Ectodermal cell (in vitro differentiated cells): ENCODE data around the gene MAN2A1.
"Not testable (repeated sequence)": the region's sequence is repeated elsewhere in the genome, so short reads cannot be mapped to it uniquely, and the experiment has no call there.

Source experiments
- H3K27ac ChIP-seq: 2 replicates; pipeline ENCODE4 v1.7.0; 2013; ENCODE audit warnings: mild to moderate bottlenecking, low read depth, low read length; ENCODE audit not compliant: insufficient read depth, poor library complexity, severe bottlenecking
- H3K27me3 ChIP-seq: 2 replicates; pipeline ENCODE4 v1.7.0; 2013; ENCODE audit warnings: mild to moderate bottlenecking, low read length; ENCODE audit not compliant: insufficient read depth, control insufficient read depth, poor library complexity, severe bottlenecking
- H3K36me3 ChIP-seq: one replicate; pipeline ENCODE4 v1.7.0; 2013; ENCODE audit warnings: low read length; ENCODE audit not compliant: control insufficient read depth, insufficient read depth
- H3K4me1 ChIP-seq: one replicate; pipeline ENCODE4 v1.7.0; 2013; ENCODE audit warnings: low read length; ENCODE audit not compliant: control insufficient read depth, insufficient read depth
- H3K4me3 ChIP-seq: 2 replicates; pipeline ENCODE4 v1.7.0; 2013; ENCODE audit warnings: low read depth, low read length, control low read depth; ENCODE audit not compliant: insufficient read depth
- H3K9me3 ChIP-seq: 2 replicates; pipeline ENCODE4 v1.7.0; 2013; ENCODE audit warnings: mild to moderate bottlenecking, low read length, moderate library complexity; ENCODE audit not compliant: control insufficient read depth
- WGBS, 2 experiments: methylation state at CpG; one replicate each; pipeline ENCODE4 v1.1.7; 2013; ENCODE audit warnings: missing lambda C conversion rate in 2 of 2; 5-methylcytosine and 5-hydroxymethylcytosine counted together

Gene MAN2A1

DNA sequence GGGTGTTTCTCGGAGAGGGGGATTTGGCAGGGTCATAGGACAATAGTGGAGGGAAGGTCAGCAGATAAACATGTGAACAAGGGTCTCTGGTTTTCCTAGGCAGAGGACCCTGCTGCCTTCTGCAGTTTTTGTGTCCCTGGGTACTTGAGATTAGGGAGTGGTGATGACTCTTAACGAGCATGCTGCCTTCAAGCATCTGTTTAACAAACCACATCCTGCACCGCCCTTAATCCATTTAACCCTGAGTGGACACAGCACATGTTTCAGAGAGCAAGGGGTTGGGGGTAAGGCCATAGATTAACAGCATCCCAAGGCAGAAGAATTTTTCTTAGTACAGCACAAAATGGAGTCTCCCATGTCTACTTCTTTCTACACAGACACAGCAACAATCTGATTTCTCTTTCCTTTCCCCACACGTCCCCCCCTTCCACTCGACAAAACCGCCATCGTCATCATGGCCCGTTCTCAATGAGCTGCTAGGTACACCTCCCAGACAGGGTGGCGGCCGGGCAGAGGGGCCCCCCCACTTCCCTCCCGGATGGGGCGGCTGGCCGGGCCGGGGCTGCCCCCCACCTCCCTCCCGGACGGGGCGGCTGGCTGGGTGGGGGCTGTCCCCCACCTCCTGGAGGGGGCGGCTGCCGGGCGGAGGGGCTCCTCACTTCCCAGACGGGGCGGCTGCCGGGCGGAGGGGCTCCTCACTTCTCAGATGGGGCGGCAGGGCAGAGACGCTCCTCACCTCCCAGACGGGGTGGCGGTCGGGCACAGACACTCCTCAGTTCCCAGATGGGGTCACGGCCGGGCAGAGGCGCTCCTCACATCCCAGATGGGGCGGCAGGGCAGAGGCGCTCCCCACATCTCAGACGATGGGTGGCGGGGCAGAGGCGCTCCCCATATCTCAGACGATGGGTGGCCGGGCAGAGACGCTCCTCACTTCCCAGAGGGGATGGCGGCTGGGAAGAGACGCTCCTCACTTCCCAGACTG is 142.8 kb downstream of the MAN2A1 start:
- not testable (repeated sequence) for H3K4me3 ChIP-seq, H3K9me3 ChIP-seq, H3K27ac ChIP-seq, H3K27me3 ChIP-seq
- WGBS, 2 experiments: 96% methylated on average over 41 of the region's 42 CpGs
- Histone ChIP-seq H3K4me1 (peaks cover 13% of the 10 kb centered on the region), H3K36me3 (peaks cover 13% of the 10 kb centered on the region)

DNA sequence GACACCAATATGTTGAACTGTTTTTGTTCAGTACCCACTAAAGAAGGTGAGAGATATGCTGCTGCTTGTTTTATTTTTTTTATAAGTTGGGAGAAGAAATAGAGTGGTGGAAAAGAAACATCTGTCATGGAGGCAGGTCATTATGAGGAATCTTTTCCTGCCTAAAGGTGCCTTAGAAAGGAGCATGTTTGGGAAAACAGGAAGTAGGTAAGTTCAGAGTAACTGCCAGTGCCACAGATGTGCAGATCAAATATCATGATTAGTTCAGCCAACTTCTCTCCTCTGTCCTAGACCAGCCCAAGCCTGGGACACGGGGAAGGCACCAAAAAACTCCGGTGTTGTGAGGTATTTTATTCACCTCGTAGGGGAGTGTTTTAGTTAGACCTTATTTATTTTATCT is 144.2 kb downstream of the MAN2A1 start:
- Histone ChIP-seq H3K4me3 (no peak overlapping the region), H3K27ac (no peak overlapping the region), H3K36me3 (peaks cover 13% of the 10 kb centered on the region), H3K4me1 (peaks cover 22% of the 10 kb centered on the region), H3K27me3 (no peaks in the 10 kb centered on the region), H3K9me3 (no peaks in the 10 kb centered on the region)
- 90 to 100% methylated on average over 2 to 3 of the region's 3 CpGs for WGBS, 2 experiments

DNA sequence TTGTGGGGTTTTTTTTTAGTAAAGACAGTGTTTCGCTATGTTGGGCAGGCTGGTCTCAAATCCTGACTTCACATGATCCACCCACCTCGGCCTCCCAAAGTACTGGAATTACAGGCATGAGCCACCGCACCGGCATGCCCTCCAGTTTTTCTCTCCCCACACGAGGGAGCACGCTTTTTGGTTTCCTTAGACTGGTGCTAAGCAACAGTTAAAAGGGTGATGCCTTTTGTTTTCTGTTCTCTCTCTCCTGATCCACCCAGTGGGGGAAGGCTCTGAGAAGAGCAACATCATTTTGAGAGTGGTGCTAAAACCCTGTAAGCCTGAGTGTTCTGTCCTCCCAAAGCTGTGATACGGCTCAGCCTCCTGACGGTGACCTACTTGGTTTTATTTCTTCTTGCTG is 146.6 kb downstream of the MAN2A1 start:
- Histone ChIP-seq H3K27ac (no peak overlapping the region), H3K9me3 (no peaks in the 10 kb centered on the region), H3K4me1 (peaks cover 22% of the 10 kb centered on the region), H3K4me3 (no peak overlapping the region), H3K36me3 (peaks cover 19% of the 10 kb centered on the region), H3K27me3 (no peaks in the 10 kb centered on the region)
- WGBS, 2 experiments: 72 to 75% methylated on average over 7 of the region's 8 CpGs

DNA sequence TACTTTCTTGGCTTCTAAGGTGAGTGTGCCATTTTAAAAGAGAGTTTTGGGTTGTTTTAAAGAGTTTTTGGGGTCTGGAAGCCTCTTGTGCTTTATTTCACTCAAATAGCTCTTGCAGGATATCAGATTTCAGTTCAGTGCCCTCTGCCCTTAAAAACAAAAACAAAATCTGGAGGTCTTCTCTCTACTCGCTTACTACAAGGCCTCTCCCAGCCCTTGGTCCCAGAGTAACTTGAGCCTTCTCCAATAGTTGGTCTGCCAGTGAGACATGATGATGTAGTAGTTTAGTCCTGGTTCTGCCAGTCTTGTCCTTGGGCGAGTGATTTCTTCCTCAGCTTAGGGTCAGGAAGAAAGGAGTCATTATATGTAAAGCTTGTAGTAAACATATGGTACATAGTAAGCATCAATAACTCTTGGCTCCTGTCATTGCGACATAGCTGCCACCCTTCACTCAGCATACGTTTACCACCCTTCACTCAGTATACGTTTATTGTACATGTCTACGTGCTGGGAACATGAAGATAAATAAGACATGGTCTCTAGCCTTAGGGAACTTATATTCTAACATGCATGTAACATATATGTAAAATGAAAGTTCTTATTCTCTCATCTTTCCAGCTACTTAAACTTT is 147.6 kb downstream of the MAN2A1 start:
- WGBS, 2 experiments: 90 to 94% methylated on average over 4 to 6 of the region's 6 CpGs
- H3K27me3 ChIP-seq: no peaks in the 10 kb centered on the region
- H3K4me3 ChIP-seq: no peak overlapping the region
- peaks cover 17% of the 10 kb centered on the region for H3K36me3 ChIP-seq
- no peak overlapping the region for H3K27ac ChIP-seq
- no peaks in the 10 kb centered on the region for H3K9me3 ChIP-seq
- H3K4me1 ChIP-seq: peaks cover 22% of the 10 kb centered on the region

DNA sequence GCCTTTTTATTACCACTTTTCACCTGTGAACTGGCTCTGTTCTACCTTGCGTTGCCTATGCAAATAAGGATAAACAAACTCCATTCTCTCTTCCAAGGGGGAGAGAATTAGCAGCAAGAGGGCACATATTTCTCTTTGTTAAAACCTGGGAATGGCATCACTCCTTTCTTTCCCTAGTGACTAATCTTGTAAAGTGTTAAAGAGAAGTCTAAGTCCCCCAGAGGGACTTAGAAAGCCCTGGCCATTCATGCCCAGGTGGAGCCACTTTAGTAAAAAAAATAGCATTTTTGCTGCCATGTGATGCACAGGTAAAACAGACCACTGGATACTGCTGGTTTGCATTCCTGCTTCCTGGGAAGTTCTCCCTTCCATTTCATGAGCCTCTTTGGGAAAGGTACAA is 148.4 kb downstream of the MAN2A1 start:
- Histone ChIP-seq H3K27ac (no peak overlapping the region), H3K36me3 (peaks cover 17% of the 10 kb centered on the region), H3K4me1 (peaks cover 22% of the 10 kb centered on the region), H3K4me3 (no peak overlapping the region), H3K27me3 (no peaks in the 10 kb centered on the region), H3K9me3 (no peaks in the 10 kb centered on the region)
- 36 to 57% methylated on average over 1 of the region's 1 CpG for WGBS, 2 experiments

DNA sequence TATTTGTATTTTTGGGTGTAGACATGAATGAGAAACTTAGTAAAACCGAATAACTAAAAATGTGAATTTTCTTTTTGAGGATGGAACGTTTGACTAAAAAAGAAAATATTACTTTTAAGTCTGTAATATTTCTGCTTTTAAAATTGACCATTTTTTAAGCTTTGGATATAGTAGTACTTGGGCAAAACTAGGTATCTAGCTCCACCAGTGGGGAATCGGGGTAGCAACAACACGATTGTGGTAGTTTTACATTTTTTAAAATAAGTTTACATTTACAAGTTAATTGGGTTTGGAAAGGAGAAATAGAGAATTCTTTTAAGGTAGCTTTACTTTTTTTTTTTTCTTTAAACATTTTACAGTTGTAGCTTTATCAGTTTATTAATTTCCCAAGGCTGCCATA is 154.4 kb downstream of the MAN2A1 start:
- H3K27me3 ChIP-seq: no peaks in the 10 kb centered on the region
- 63 to 91% methylated on average over 2 to 3 of the region's 4 CpGs for WGBS, 2 experiments
- H3K36me3 ChIP-seq: peaks cover 35% of the 10 kb centered on the region
- H3K4me3 ChIP-seq: no peak overlapping the region
- no peaks in the 10 kb centered on the region for H3K9me3 ChIP-seq
- no peaks in the 10 kb centered on the region for H3K4me1 ChIP-seq
- no peak overlapping the region for H3K27ac ChIP-seq

DNA sequence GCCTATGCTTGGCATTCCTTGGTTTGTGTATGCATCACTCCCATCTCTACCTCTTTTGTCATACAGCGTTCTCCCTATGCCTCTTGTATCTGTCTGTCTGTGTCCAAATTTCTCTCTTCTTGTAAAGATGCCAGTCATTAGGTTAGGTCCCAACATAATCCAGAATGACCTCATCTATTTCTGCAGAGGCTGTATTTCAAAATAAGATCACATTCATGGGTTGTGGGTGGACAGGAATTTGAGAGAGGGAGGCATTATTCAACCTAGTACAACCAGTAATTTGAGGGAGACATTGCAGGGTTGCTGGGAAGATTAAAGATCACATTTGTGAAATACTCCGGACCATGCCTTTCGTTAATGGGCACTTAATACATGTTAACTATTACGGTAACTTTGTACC is 155.0 kb downstream of the MAN2A1 start:
- Histone ChIP-seq H3K4me1 (no peaks in the 10 kb centered on the region), H3K36me3 (peaks cover 40% of the 10 kb centered on the region), H3K4me3 (no peak overlapping the region), H3K27me3 (no peaks in the 10 kb centered on the region), H3K9me3 (no peaks in the 10 kb centered on the region), H3K27ac (no peak overlapping the region)
- WGBS, 2 experiments: 67 to 71% methylated on average over 3 to 4 of the region's 4 CpGs

DNA sequence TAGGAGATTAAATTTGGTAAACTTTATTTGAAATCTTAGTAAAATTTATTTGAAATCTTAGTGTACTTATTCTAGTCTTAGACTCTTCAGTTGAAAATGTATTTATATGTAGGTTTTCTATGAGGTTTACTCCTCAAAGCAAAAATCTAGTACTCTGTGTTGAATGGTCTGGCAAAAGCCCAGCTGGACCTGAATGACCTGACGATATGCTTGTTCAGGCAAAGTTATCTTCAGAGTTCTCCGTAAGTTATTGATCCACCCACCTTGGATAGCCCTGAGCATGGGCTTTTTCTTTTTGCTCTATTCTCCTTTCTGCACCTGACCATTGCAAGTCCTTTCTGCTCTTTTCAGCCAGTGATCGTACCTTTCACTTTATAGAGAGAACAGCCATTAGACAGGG is 158.4 kb downstream of the MAN2A1 start:
- Histone ChIP-seq H3K27me3 (no peaks in the 10 kb centered on the region), H3K27ac (no peak overlapping the region), H3K9me3 (no peaks in the 10 kb centered on the region), H3K36me3 (peaks cover 34% of the 10 kb centered on the region), H3K4me1 (no peaks in the 10 kb centered on the region), H3K4me3 (no peak overlapping the region)
- 92 to 94% methylated on average over 3 of the region's 3 CpGs for WGBS, 2 experiments

DNA sequence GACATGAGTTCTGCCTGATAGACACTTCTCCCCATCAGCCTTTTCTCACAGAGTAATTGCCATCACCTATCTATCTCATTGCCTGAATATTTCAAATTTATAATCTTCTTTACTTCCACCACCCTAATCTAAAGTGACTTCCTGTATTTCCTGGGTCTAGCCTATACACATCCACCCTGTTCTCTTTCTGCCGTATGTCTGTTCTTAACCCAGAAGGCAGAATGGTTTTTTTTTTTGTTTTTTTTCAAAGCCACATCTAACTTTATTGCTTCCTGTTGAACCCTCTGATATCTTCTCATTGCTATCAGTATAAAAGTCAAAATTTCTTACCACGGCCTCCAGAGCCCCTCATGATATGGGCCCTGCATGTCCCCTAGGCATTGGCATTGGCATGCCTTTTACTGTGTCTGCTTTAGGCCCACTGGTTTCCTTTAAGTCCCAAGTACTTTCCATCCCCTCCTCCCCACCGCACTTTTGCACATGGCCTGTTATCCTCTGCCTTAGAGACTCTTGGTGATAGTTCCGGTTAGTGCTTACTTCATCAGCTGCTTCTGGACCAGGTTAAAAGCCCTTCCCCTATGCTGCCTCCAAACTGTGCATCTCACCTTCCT is 159.9 kb downstream of the MAN2A1 start:
- Histone ChIP-seq H3K27ac (no peak overlapping the region), H3K36me3 (peaks cover 30% of the 10 kb centered on the region), H3K4me3 (no peak overlapping the region), H3K9me3 (no peaks in the 10 kb centered on the region), H3K4me1 (no peaks in the 10 kb centered on the region), H3K27me3 (no peaks in the 10 kb centered on the region)
- 96% methylated on average over 4 of the region's 4 CpGs for WGBS, 2 experiments
